GM13976 (cell line): ENCODE data around the gene ACTN2.
A peak's percentile ranks its signal among the peaks of the same experiment; 100 is the strongest.

Experiments used
- DNase-seq: peaks from one replicate; pipeline ENCODE4 v3.0.0; 2012; ENCODE audit warnings: low spot score
- CTCF ChIP-seq: IDR thresholded peaks from 2 replicates; pipeline ENCODE4 v1.5.1; 2012; ENCODE audit warnings: borderline replicate concordance, mild to moderate bottlenecking; ENCODE audit not compliant: insufficient read depth; ENCODE audit errors: extremely low read depth, missing control alignments, control extremely low read depth
- in situ Hi-C: fragments of 300-500 bp; cut with MboI; formaldehyde crosslinking; loops from one replicate; pipeline ENCODE4 v1.12.0; 2022; ENCODE audit warnings: low sequenced_read_pairs, mixed read lengths, inconsistent platforms; ENCODE audit not compliant: unreplicated experiment

The ACTN2 gene

GRCh38 chr1:236685917-236686814 lies at the start of gene ACTN2:
ACTN2 (plus strand) TSS chr1:236686499; CDS start chr1:236686674, 175 bp downstream.
- peak; percentile 8 for TF ChIP-seq CTCF
- in situ Hi-C loops, result no loop called here
- peak; percentile 74 for DNase-seq

- in situ Hi-C loops, result no loop called here
- no peak for TF ChIP-seq CTCF
- no peak for DNase-seq
Measured at GRCh38 chr1:236638945-236639344, 47.4 kb upstream of the ACTN2 start.

GRCh38 chr1:236639686-236640085 lies 46.6 kb upstream of the ACTN2 start:
- in situ Hi-C loops, result no loop called here
- no peak for DNase-seq
- TF ChIP-seq CTCF, result no peak

GRCh38 chr1:236642763-236643162 lies 43.5 kb upstream of the ACTN2 start:
- in situ Hi-C loops, result no loop called here
- no peak for TF ChIP-seq CTCF
- DNase-seq, result no peak

DNA sequence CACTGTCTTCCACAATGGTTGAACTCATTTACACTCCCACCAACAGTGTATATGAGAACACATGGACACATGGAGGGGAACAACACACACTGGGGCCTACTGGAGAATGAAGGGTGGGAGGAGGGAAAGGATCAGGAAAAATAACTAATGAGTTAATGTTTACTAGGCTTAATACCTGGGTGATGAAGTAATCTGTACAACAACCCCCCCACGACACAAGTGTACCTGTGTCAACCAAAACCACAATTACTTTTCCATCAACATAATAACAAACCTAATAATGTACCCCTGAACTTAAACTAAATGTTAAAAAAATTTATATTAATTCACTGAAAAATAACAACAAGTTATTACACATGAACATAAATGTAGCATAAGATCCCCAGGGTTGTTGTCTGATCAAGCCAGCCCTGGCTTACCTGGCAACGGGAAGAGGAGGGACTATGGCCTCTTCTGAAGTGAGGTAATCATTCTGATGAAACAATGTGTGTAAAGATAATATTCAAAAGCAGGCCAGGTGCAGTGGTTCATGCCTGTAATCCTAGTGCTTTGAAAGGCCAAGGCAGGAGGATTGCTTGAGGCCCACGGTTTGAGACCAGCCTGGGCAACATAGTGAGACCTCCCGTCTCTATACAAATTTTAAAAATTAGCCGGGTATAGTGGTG lies 41.2 kb upstream of the ACTN2 start:
- no peak for DNase-seq
- TF ChIP-seq CTCF, result no peak
- in situ Hi-C loops, result no loop called here

GRCh38 chr1:236654511-236654910 lies 31.8 kb upstream of the ACTN2 start:
- DNase-seq, result no peak
- in situ Hi-C loops, result no loop called here
- no peak for TF ChIP-seq CTCF
